ENCODE data around the gene CTNNA3.

DNA sequence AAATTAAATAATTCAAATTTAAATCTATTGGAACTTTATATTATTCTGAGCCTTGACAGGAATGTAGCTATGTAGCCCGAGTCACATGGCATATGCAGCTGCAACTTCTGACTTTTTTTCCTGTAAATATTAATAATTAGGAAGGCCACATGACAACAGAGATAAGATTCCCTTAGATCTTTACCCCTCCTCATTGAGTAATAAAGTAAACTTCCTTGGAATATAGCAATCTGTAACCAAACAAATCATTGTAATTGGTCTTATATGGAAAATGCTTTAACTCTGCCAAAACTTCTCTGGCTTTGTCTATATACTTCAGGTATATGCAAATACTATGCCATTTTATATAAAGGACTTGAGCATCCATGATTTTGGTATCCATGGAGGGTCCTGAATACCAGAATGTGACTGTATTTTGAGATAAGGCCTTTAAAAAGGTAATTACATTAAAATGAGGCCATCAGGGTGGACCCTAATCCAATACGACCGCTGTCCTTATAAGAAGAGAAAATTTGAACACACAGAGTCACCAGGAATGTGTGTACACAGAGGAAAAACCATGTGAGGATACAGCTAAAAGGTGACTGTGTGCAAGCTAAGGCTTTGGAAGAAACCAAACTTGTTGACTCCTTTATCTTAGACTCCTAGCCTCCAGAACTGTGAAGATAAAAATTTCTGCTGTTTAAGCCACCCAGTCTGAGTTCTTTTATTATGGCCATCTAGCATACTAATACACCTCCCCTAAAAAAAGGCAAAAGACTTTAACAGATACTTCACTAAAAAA lies 222.0 kb downstream of the CTNNA3 start:
- TF ChIP-seq, protein P1, sequence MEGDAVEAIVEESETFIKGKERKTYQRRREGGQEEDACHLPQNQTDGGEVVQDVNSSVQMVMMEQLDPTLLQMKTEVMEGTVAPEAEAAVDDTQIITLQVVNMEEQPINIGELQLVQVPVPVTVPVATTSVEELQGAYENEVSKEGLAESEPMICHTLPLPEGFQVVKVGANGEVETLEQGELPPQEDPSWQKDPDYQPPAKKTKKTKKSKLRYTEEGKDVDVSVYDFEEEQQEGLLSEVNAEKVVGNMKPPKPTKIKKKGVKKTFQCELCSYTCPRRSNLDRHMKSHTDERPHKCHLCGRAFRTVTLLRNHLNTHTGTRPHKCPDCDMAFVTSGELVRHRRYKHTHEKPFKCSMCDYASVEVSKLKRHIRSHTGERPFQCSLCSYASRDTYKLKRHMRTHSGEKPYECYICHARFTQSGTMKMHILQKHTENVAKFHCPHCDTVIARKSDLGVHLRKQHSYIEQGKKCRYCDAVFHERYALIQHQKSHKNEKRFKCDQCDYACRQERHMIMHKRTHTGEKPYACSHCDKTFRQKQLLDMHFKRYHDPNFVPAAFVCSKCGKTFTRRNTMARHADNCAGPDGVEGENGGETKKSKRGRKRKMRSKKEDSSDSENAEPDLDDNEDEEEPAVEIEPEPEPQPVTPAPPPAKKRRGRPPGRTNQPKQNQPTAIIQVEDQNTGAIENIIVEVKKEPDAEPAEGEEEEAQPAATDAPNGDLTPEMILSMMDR (IDR thresholded peaks at IDR 0.05): no peak
- no peak for TF ChIP-seq EP300 (IDR thresholded peaks at IDR 0.05)
